ENCODE measurements around the gene AICDA.
"Not testable (repeated sequence)": the region's sequence is repeated elsewhere in the genome, so short reads cannot be mapped to it uniquely, and the experiment has no call there.

Gene AICDA

DNA sequence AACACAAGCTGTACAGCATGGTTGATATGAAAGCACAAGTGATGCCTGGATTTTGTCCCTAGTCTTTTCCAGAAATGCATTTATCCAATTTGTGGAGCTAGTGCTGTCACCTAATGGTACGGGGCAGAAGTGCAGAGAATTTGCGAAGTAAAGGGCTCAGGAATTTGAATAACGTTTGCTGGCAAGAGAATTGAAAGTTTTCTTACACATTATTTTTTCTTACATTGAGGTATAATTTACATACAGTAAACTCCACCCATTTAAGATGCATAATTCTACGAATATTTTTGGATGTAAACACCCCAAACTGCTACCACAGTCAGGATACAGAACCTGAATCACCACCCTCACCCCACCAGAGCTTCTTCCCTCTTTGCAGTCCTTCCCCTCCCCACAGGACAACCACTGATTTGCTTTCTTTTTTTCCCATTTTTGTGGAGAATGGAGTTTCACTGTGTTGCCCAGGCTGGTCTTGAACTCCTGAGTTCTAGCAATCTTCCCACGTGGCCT, 3.5 kb downstream of the AICDA start:
- DNase-seq (ENCODE audit: low read depth): no peak

DNA sequence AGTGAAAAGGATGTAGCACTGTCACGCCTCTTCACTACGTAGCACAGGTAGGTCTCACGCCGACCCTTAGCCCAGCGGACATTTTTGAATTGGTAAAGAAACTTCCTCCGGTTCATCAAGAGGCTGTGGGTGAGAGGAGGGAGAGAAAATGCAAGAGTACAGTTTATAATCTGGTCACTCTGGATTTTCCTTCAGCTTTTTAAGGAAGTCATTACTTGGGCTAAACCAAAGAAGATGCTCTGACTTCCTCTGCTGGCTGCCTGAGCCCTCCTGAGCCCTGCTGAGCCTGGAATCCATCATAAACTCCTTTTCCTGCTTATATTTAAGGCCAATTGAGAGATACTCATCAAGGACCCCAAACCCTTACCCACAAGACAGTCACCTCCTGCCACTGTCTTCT, 5.8 kb downstream of the AICDA start:
- no peak for DNase-seq (ENCODE audit: low read depth)

DNA sequence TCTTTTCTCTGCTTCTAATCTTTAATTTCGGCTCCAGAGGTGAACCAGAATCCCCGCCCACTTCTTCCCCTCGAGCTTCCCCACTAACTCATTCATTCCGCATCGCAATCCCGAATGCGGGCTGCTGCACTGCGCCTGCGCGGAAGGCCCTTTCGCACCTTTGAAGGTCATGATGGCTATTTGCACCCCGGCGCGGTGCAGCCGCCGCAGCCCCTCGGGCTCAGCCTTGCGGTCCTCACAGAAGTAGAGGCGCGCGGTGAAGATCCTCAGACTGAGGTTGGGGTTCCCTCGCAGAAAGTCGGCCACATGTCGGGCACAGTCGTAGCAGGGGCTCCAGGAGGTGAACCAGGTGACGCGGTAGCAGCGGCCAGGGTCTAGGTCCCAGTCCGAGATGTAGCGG, 7.6 kb downstream of the AICDA start:
- no peak for DNase-seq (ENCODE audit: low read depth)

DNA sequence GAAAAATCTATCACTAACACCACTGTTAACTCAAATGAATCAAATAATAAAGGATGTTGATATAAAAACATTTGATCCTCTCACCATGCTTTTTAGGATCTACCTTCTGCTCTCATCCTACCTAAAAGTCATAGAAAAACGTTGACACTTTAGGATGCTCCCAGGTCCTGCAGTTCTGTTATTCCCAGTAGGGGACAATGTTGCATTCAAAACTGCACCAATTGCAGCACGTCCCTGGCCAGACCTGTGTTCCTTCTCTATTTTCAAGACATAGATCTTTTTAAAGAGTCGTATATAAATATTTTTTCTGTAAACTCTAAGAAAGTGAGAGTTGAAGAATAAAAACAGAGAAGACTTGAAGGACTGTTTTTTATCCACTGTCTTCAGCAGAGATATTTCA, 8.8 kb downstream of the AICDA start:
- no peak for DNase-seq (ENCODE audit: low read depth)

DNA sequence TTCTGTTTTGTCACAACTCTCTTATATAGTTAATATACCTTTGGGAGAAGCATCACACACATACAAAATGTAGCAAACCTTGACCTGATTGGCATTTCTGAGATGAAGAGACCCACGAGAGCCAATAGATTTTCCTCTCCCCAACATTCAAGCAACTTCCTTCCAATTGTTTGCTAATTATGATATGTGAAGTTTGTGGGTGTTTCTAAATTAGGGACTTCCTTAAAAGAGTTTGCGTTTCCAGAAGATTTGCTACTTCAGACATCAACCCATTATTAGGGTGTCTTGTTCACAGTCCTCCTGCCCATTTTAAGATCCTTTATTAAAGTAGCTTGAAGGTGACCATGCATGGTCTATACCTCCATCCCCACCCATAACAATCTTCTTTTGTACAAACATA, 9.4 kb downstream of the AICDA start:
- no peak for DNase-seq (ENCODE audit: low read depth)

DNA sequence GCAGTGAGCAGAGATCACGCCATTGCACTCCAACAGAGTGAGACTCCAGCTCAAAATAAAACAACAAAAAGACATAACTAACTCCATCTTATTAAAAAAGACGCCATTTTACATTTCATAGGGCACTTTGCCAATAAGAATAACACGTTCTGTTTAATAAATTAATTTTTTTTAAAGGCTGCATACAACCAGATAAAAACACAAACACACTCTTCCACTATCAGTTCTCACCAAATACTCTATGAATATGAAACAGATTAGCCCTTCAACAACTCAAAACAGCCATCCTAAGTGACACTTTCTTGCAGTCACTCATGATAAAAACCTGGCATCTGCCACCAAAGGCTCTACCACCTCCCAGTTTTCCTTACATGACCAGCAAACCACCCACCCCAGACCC, 16.1 kb downstream of the AICDA start:
- no peak for DNase-seq (ENCODE audit: low read depth)

DNA sequence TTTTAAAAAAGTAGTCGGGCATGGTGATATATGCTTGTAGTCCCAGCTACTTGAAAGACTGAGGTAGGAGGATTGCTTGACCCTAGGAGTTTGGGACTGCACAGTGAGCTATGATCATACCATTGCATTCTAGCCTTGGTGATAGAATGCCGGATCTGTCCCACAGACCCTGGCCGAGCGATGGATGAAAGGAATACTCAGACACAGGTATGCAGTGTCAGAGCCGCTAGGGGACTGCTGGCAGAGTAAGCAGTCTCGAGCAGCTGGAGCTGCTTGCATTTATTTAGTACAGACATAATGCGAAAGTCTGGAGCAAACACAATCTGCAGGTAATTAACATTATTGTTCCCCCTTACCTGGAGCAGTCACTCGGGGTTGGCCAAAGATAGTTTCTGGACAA, 18.6 kb downstream of the AICDA start:
- DNase-seq (ENCODE audit: low read depth): no peak

DNA sequence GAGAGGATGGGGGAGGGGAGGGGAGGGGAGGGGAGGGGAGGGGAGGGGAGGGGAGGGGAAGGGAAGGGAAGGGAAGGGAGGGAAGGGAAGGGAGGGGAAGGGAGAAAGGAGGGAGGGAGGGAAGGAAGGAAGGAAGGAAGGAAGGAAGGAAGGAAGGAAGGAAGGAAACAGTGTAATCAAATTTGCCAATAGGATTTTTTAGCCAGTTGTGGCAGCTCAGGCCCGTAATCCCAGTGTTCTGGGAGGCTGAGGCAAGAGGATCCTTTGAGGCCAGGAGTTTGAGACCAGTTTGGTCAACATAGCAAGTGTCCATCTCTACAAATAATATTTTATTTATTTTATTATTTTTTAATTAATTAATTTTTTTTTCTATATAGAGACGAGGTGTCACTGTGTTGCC, 19.4 kb downstream of the AICDA start:
- DNase-seq (ENCODE audit: low read depth): no peak

DNA sequence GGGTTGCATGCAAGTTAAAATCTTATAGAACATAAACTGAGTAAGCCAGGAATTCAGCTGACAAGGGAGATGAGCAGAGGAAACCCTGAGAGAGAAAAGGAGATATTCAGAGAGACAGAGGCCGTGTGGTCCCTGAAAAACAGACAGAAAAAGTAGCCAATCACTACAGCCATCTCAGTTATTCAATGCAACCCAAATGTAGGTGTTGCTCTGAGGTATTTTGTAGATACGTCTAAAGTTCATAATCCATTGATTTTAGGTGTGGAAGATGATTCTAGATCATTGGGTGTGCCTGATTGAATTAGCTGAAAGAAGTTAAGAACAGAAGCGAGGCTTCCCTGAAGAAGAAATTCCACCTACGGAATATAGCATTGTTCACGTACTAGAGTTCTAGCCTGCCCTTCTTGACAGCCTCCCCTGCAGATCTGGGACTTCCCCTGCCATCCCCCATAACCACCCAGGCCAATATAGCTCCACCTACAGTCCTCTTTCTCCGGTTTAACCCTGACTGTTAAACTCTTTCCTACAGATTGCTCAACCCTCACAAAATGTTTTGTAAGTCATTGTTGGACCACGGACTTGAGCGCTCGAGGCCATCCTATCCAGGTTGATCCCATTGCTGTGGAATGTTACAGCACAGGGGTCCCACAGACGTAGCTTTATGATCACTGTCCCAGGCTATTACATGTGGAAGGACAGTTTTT, 21.7 kb downstream of the AICDA start:
- no peak for DNase-seq (ENCODE audit: low read depth)

DNA sequence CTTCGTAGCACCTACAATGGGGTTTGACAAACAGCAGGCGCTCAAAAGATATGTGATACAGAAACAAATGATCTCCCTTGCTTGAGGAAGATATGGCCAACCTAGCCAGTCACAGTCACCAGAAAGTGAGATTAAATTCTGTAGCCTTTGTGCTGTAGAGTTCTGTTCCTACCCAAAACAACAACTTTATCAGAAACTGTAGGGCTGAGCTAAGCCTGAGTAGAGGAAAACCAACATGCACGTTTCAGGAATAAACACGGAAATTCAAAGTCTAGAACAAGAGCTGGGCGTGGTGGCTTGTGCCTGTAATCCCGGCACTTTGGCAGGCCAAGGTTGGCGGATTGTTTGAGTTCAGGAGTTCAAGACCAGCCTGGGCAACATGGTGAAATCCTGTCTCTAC, 23.0 kb downstream of the AICDA start:
- DNase-seq (ENCODE audit: low read depth): no peak

DNA sequence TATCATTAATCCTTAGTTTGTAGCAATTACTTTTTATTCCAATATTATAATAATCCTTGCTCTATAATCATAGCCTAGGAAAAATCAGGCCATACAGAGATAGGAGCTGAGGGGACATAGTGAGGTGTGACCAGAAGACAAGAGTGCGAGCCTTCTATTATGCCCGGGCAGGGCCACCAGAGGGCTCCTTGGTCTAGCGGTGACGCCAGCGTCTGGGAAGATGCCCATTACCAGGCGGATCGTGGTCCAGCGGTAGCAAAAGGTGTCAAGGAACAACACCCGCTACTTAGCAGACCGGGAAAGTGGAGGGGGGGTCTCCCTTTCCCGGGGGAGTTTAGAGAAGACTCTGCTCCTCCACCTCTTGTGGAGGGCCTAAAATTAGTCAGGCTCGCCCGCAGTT, 28.2 kb downstream of the AICDA start:
- not testable (repeated sequence) for DNase-seq (ENCODE audit: low read depth)

DNA sequence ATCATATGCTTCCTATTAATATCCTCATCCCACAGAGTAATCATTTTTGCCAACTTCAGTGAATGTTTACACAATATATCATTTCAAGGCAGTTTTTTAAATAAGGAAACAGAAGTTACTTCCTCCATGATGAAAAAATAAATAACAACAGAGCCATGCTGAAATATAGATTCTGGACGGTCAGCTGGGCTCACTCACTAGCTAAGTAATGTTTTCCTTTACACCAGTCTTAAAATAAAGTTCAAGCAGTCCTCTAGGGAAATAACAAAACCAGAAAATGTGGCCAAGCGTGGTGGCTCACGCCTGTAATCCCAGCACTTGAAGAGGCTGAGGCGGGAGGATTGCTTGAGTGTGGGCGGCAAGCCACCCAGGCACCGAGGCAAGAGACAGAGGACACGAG, 28.7 kb downstream of the AICDA start:
- no peak for DNase-seq (ENCODE audit: low read depth)

DNA sequence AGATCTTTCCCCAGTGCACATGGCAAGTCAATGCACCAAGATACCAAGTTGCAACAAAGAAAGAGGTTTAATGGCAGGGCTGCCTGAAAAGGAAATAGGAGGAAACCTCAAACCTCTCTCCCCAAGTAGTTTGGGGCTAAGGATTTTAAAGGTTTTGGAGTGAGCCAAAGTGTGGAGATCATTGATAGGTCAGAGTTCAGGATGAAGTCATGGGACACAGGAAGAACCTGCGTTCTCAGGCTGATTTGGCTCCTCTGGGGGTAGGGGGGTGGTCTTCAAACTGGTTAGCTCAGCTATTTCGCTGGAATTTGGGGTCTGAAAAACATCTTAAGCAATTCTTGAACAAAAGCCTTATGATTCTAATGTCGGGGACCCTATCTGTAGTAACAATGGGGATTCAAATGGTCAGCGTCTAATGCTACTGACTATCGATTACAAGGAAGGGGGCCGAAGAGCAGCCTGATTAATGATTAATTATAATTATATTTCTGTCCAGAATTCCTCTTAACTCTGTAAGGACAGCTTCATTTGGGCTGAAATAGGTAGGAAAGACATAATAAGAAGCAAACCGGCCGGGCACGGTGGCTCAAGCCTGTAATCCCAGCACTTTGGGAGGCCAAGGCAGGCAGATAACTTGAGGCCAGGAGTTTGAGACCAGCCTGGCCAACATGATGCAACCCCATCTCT, 31.4 kb downstream of the AICDA start:
- no peak for DNase-seq (ENCODE audit: low read depth)

DNA sequence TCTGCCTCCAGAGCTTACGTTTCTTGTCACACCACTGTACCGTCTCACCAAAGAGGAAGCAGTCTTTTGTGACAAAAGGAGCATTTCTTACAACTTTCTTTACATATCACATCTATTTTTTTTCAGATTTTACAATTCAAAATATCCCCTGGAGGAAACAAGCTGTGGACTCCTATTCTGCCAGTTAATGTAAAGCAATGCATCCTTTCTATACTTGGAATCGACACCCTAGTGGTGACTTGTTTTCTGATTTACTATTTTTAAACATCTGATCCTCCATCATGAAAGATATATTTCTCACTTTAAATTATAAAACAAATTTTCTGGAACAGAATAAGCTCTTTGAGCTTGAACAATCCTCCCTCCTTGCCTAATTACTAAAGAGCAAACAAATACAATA, 34.8 kb downstream of the AICDA start:
- no peak for DNase-seq (ENCODE audit: low read depth)

DNA sequence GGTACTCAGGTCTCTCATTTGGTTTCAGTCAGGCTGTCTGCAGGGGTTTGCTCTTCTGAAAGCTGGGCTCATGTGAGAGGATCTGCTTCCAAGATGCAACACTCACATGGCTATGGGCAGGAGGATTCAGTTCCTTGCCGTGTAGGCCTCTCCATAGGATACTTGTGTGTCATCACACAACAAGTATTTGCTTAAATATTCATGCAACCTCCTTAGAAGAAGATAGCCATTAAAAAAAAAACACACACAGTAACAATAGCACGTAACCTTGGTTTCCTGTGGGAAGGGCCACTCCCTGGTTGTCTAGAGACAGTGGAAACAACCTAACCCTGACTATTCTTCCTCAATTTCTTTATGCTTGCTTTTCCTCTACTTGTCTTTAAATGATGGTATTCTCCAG, 40.2 kb downstream of the AICDA start:
- no peak for DNase-seq (ENCODE audit: low read depth)

DNA sequence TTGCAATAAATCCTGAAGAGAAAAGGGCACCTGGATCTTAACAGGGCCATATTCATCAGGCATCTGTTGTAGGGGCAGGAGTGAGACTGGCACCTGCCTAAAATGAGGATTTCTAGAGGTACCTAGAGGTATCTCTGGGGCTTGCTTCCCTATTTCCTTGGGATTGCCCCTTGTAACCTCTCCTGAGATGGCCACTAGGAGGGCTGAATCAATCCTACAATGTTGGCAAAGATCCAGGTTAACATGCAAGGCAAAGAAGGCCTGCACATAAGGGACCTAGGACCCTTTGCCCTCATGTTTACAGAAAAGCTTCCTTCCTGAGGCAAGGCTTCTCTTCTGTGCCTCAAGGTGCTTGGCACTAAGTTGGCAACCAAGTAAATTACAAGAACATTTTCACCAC, 46.1 kb downstream of the AICDA start:
- no peak for DNase-seq (ENCODE audit: low read depth)

DNA sequence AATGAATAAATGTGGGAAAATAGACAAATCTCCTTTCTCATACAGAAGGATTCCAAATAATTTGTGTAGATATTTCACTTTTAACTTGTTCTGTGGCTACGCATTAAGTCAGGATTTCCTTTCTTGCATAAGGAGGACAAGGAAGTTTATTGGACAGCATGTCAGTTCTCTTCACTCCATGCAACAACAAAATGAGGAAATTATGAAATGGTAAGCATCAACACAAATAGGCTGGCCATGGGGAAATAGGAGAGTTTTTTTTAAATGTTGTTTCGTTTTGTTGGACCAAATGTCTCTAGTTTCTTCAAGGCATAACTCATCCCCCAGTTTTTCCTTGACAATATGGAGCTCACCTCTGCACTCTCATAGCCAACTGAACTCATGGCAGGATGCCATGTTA, 46.6 kb downstream of the AICDA start:
- not testable (repeated sequence) for DNase-seq (ENCODE audit: low read depth)

DNA sequence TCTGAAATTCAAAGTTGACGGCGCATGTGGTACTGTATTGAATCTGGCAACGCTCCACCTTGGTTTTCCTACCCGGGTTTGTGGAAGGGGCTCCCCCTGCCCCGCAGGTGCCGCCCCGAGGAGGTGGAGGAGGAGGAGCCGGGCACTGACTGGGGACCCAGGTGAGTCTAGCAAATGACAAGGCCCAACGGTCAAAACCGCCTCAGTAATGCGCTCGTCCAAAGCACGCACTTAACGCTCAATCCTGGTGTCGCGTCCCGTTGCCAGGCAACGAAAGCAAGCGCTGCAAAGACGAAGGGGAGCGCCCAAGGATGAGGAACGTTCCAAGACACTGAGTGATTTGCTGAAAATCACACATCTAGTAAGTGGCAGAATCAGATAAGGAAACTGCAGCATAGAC, 48.0 kb downstream of the AICDA start:
- DNase-seq (ENCODE audit: low read depth): no peak

DNA sequence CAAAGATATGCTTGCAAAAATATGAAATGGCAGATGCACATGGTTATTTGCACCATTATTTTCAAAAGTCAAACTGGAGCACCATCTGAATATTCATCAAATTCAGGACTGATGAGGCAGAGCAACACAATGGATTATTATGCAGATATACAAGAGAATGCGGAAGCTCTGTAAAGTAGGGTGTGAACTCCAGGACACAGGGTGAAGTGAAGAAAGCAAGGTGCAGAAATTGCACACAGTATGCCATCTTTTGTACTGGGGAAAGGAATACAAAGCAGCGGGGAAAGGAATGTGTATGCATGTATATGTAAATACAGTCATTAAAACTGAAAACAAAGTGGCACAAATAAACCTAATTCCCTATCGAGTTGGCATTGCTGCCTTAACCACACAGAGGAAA, 49.3 kb downstream of the AICDA start:
- DNase-seq (ENCODE audit: low read depth): no peak

DNA sequence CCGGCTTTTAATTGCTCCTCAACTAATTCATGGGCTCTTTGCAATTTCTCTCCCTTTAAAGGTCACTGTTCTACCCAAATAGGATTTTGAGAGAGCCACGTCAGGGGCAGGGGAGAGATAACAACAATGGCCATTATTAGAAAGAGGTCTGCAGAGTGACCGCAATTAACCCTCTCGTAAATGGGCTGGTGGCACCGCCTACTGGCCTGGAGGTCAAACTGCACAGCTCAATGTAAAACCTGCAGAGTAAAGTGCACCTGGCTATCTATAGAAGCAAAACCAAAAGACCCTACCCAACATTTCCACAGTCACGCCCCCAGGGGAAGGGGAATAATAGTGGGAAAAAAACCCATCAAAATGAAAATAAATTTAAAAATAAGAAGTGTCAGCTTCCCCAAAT, 50.3 kb downstream of the AICDA start:
- no peak for DNase-seq (ENCODE audit: low read depth)

DNA sequence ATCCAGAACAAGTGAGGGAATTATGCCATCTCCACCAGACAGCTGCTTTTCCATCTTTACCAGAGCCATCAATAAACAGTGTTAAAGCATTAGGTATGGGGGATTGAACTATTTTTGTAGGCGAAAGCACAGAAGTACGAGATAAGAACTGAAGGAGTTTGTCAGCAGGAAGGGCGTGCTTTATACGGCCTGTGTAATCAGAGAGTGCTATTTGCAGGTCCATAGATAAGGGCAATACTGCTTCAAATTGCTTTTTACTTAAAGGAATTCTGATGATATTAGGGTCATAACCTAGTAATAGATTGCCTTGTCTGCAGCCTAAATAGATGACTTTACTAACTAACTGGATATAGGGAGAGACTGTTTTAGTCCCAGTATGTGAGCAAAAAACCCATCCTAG, 51.6 kb downstream of the AICDA start:
- DNase-seq (ENCODE audit: low read depth): no peak

DNA sequence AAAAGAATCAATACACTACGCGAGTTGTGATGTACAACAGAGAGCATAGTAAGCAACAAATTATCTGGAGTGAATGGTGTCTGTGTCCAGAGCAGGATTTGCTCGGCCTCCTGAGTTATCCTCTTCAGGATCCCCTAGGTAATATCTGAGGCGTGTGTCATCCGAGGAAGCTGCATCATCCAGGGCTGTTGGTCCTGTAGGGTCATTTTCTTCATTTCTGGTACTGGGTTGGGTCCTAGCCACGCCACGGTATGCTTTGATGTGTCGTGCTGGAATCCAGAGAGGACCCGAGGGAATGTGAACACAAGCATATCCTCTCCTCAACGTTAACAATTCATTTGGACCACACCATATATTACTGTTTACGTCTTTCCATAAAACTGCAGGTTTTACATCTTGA, 53.0 kb downstream of the AICDA start:
- no peak for DNase-seq (ENCODE audit: low read depth)

DNA sequence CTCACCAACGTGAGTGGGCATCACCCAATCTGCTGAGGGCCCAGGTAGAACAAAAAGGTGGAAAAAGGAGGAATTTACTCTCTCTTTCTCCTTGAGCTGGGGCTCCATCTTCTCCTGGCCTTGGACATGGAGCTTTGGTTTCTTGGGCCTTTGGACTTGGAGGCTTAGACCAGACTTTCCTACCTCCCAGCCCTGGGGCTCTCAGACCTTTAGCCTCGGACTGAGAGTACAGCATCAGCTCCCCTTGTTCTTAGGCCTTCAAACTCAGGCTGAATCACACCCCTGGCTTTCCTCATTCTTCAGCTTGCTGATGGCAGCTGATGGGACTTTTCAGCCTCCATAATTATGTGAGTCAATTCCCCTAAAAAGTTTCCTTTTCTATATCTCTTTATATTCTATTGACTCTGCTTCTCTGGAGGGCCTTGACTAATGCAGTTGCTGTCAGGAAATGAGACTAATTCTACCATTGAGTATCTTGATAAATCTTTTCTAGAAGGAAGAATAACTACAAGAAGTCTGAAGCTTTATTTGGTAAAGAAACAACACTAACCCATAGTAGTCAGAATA, 56.0 kb downstream of the AICDA start:
- DNase-seq (ENCODE audit: low read depth): no peak
